KOPT-K1 (cell line): Measurements from ENCODE around the gene STK11IP.

Experiments
- H3K27ac ChIP-seq: fragments of 200-600 bp; sonication (generic); 2 replicates; pipeline ENCODE4 v1.5.1; 2016; ENCODE audit warnings: antibody characterized with exemption, mild to moderate bottlenecking, low read depth, low read length; ENCODE audit not compliant: poor library complexity, severe bottlenecking
- H3K36me3 ChIP-seq: fragments of 200-600 bp; sonication (generic); 2 replicates; pipeline ENCODE4 v1.5.1; 2017; ENCODE audit warnings: antibody characterized with exemption, mild to moderate bottlenecking, low read length, moderate library complexity; ENCODE audit not compliant: insufficient read depth
- H3K9me3 ChIP-seq: fragments of 200-600 bp; sonication (generic); 2 replicates; pipeline ENCODE4 v1.5.1; 2017; ENCODE audit warnings: antibody characterized with exemption, low read length, mild to moderate bottlenecking; ENCODE audit not compliant: insufficient read depth, poor library complexity, severe bottlenecking

STK11IP gene

DNA sequence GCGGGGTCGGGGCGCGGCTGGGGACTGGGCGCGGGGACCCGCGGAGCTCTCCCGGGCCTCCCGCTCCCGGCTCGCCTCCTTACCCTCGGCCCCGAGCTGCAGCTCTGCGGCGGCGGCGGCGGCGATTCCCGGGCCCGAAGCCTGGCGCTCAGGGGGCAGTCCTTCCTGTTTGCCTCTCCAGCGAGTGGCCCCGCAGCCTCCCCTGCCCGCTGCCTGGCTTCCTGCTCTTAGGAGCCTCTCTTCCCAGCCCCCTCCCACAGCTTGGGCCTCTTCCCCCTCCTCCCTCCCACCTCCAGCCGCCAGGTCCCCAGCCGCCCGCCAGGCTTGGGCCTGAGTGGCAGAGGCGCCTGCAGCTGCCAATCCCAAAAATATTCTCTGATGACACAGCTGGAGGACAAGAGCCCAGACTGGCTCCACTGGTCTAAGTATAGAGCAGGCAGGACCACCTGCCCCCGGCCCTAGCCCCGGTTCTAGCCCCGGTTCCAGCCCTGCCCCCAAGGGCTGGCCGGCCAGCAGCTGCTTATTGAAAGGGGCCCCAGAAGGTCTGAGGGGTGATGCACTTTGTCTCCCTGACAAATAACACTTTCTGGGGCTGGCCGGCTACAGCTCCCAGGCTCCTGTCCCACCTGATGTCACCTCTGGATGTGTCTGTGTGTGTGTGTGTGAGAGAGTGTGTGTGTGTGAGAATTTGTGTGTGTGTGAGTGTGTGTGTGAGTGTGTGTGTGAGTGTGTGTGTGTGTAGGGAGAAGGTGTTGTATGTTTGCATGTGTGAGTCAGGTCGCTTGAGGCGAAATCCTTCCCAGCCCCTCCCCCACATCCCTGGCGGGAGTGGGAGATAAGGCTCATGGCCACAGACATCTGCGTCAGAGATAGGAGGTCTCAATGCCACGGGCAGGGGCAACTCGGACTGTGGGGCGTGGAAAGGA lies 26.1 kb upstream of the STK11IP start, which contains the start of gene OBSL1:
OBSL1 (minus strand) TSS at position 229 of the 926 bp plus-strand sequence. CDS start 307 bp downstream, outside the sequence.
- no peak within 1 kb of the TSS for H3K27ac ChIP-seq
- no peaks in the 10 kb centered on the region for H3K36me3 ChIP-seq
- H3K9me3 ChIP-seq = no peaks in the 10 kb centered on the region

DNA sequence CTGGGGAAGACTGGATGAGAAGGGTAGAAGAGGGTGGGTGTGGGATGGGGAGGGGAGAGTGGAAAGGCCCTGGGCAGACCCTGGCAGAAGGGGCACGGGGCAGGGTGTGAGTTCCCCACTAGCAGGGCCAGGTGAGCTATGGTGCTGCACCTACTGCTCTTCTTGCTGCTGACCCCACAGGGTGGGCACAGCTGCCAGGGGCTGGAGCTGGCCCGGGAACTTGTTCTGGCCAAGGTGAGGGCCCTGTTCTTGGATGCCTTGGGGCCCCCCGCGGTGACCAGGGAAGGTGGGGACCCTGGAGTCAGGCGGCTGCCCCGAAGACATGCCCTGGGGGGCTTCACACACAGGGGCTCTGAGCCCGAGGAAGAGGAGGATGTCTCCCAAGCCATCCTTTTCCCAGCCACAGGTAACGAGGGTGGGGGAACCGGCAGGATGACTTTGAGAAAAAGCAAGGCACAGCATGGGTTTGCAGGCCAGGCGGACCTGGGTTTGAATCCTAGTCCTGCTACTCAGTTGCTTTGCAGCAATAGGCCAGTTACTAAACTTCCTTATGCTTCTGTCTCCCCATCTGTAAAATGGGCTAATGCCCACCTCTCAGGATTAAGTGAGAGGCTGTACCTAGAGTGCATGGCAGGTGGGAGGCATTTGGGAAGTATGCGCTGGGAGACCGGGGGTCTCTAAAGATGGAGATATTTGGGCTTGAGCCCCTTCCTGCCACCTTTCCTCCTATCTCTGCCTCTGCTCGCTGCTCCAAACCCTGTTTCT lies 25.2 kb upstream of the STK11IP start, which contains the start of gene INHA:
INHA (plus strand) TSS at position 74 of the 765 bp plus-strand sequence; CDS start at position 139, 65 bp downstream.
- H3K27ac ChIP-seq = no peak within 1 kb of the TSS

DNA sequence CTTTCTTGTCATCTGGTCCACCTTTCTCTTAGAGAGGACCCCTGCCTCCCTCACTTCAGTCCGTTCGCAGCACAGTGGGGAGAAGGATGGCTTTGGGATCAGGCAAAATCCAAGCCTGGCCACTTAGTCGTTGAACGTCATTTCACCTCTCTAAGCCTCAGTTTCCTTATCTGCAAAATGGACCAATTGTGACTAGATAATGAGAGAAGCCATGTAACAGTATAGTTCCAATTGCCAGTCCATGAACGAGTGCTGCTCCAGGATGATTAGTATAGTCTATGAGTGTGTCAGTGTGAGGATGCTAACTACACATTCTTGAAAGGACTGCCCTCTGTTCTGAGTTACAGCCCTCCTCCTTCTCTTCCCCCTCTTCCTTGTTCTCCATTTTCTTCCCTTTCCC lies 24.5 kb upstream of the STK11IP start:
- Histone ChIP-seq H3K27ac (no peak overlapping the region), H3K9me3 (no peaks in the 10 kb centered on the region), H3K36me3 (no peaks in the 10 kb centered on the region)

More for the DNA sequence above, 25.2 kb upstream of the STK11IP start, which contains the start of gene INHA:
- H3K36me3 ChIP-seq = no peaks in the 10 kb centered on the region
- H3K9me3 ChIP-seq = no peaks in the 10 kb centered on the region

DNA sequence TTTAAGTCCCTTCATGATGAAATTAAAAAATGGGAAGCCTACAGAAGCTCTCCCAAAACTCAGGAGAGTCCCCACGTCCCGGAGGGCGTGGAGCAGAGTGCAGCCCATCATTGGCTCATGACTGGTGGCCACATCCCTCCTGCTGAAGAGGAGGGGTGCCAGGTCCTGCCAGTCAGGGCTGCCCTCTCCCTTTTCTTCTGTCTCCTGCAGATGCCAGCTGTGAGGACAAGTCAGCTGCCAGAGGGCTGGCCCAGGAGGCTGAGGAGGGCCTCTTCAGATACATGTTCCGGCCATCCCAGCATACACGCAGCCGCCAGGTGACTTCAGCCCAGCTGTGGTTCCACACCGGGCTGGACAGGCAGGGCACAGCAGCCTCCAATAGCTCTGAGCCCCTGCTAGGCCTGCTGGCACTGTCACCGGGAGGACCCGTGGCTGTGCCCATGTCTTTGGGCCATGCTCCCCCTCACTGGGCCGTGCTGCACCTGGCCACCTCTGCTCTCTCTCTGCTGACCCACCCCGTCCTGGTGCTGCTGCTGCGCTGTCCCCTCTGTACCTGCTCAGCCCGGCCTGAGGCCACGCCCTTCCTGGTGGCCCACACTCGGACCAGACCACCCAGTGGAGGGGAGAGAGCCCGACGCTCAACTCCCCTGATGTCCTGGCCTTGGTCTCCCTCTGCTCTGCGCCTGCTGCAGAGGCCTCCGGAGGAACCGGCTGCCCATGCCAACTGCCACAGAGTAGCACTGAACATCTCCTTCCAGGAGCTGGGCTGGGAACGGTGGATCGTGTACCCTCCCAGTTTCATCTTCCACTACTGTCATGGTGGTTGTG lies 23.0 kb upstream of the STK11IP start:
- no peak overlapping the region for H3K27ac ChIP-seq

DNA sequence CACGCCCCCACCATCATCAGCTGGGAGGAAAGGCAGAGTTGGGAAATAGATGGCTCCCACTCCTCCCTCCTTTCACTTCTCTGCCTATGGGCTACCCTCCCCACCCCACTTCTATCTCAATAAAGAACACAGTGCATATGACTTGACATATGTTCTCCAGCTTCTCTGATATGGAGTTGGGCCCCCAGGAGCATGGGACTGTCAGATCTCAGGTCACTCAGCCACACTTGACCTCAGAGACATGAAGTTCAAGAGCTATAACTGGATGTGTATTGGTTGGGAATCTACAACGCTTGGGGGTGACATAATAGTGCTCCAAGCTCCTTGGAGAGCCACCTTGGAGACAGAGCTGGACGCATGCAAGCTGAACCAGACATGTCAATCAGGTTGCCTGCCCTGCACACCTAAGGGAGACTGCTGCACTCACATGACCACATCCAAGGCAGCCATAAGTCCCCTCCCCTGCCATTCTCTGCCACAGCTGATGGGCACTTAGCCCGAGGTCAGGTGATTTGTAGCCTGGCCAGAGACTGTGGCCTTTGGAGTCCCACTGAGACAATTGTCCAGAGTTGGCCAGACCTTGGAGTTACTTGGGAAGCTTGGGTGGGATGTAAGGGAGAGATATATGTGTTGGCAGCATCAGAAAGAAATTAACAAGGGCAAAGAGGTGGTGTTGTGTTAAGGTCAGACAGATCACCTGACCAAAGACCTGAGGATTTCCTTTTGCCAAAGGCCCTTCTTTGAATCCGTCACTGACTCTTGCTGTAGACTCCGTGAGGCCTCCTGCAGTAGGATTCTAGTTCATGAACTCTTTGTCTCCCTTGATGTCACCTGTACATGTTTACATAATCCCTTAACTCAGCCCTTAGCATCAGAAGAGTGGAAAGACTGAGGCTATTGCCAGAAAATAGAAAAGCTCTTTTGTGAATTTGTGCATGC lies 21.8 kb upstream of the STK11IP start:
- Histone ChIP-seq H3K36me3 (no peaks in the 10 kb centered on the region), H3K27ac (no peak overlapping the region), H3K9me3 (no peaks in the 10 kb centered on the region)

More for the DNA sequence above, 23.0 kb upstream of the STK11IP start:
- Histone ChIP-seq H3K9me3 (no peaks in the 10 kb centered on the region), H3K36me3 (no peaks in the 10 kb centered on the region)

DNA sequence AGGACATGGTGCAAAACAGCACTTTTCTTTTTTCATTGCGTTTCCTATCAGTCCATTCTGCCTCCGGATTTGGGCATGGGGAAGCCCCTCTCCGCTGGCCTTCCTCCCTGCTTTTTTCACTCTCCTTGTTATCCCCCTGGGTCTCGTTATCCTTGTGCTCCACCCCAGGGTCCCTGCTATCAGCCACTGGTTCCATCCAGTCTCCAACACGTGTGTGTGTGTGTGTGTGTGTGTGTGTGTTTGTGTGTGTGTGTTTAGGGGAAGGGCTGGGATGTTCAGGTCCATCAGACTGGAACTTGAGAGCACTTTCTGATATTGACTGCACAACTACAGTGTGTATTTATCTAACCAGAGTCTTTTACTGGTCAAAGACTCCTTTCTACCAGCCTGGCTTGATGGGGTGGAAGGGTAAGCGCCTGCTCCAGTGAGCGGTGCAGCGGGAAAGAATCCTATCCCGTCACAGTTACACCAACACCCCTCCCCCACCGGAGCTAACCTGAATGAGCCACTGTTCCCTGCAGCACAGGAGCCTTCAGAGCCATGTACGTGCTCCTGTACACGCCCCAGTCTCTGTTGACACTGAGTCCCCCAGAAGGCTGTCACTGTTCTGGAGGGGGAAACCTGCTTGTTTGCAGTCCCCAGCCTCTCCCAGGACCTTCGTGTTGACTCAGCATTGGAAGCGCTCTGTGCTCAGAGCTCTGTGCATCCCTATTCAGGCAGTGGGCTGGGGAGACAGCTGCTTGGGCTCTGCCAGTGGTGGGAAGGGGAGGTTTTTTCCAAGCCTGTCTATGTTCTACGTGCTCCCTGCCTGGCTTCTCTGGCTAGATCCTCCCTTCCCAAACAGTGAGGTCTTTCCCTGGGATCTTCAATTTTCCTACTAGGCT lies 20.9 kb upstream of the STK11IP start:
- Histone ChIP-seq H3K9me3 (no peaks in the 10 kb centered on the region), H3K36me3 (no peaks in the 10 kb centered on the region), H3K27ac (no peak overlapping the region)

DNA sequence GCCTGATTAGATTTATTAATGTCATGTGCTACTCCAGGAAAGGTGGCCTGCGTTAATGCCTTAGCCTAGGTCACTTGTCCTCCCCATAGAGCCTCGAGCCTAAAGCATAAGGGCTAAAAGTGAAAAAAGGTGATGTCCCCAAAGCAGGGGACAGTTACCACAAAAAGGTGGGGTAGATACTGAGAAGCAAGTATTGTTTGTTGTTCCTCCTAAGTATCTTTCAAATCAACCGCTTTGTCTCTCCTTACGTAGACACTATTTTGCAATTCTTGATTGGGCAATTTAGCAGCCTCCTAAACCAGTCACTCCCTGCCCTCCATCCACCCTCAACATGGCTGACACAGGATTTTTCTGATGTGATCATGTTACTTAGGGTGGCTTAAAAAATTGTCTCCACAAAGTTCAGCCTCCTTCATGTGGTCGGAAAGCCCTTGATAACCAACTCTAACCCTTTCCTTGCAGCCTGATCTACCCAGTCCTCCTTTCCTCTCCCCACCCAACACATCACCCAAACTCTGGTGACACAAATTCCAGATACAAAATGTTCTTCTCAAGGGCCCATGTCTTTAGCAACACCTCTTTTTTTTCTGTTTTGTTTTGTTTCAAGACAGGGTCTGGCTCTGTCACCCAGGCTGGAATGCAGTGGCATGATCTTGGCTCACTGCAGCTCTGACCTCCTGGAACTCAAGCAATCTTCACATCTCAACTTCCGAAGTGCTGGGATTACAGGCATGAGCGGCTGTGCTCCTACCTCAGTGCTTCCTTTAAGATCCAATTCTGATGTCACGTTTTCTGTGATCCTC lies 18.6 kb upstream of the STK11IP start:
- Histone ChIP-seq H3K36me3 (no peaks in the 10 kb centered on the region), H3K27ac (no peak overlapping the region), H3K9me3 (no peaks in the 10 kb centered on the region)

DNA sequence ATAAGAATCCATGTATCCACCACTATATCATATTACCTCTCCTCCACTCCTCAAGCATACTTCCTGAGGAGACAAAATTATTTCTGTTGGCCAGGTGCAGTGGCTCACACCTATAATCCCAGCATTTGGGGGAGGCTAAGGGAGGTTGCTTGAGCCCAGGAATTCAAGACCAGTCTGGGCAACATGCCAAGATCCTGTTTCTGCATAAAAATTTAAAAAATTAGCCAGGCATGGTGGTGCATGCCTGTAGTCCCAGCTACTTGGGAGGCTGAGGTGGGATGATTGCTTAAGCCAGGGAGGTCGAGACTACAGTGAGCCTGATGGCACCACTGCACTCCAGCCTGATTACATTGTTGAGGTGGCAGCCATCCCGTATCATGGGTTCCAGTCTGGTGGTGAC lies 16.3 kb upstream of the STK11IP start:
- H3K36me3 ChIP-seq = no peaks in the 10 kb centered on the region
- no peak overlapping the region for H3K27ac ChIP-seq
- H3K9me3 ChIP-seq = no peaks in the 10 kb centered on the region

DNA sequence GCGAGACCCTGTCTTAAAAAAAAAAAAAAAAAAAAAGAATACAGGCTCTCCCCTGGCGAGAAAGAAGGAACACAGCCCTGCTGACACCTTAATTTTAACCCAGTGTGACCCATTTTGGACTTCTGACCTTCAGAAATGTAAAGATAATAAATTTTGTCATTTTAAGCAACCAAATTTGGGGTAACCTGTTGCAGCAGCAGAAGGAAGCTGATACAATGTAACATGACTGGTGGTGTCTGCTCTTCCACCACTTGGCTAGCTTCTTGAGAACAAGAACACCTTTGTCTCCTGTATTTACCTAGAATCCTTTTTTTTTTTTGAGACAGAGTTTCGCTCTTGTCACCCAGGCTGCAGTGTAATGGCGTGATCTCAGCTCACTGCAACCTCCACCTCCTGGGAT lies 6.6 kb upstream of the STK11IP start:
- Histone ChIP-seq H3K9me3 (no peaks in the 10 kb centered on the region), H3K36me3 (no peaks in the 10 kb centered on the region), H3K27ac (no peak overlapping the region)

DNA sequence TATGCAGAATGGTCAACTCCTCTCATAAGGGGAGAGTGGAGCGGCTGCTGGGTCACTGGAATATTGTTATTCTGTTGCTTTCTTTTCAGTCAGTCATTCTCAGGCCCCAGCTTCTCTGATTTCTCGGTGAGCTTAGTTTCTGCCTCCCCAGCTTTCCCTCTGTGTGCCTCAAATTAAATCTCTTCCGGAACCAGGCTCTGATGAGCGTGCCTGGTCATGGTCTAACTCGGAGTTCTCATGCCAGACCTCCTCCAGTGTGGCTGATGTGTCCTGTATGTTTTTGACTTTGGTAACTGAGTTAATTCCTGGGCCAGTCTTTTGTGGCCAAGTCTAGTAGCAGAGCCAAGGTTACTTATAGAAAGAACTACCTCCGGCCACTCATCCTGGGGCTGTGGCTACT lies 4.9 kb upstream of the STK11IP start:
- no peaks in the 10 kb centered on the region for H3K9me3 ChIP-seq
- H3K36me3 ChIP-seq = no peaks in the 10 kb centered on the region

DNA sequence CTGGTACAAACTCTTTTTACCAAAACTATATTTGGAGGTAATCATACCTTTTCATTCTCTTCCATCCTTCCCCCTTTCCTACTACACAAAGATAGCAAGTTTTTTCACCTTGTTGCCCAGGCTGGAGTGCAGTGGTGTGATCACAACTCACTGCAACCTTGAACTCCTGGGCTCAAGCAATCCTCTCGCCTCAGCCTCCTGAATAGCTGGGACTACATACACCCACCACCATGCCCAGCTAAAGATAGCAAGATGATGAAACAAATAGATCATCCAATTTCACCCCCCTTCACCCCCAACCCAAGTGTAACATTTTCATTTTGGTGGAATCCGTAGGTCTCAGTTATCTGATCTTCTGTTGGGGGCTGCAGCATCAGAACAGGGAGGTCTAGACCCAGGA lies 4.5 kb upstream of the STK11IP start:
- no peaks in the 10 kb centered on the region for H3K9me3 ChIP-seq
- H3K27ac ChIP-seq = no peak overlapping the region
- H3K36me3 ChIP-seq = no peaks in the 10 kb centered on the region

More for the DNA sequence above, 4.9 kb upstream of the STK11IP start:
- no peak overlapping the region for H3K27ac ChIP-seq

DNA sequence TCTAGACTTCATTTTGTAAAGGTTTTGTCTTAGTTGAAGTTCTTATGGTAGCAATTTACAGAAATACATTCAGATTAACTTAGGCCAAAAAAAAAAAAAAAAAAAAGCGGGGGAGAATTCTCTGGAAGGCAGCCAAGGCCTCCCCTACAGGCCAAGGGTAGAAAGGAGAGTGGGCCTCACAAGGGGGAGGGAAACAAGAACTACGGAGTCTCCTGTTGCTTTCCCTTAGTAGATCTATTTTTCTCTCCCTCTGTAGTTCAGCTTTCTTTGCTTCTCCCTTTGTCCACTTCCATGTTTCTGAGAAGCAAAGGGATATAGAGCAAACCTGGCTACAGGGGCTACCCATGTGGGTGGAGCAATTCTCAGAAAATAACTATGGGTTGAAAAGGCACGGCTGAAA lies 2.4 kb upstream of the STK11IP start:
- no peaks in the 10 kb centered on the region for H3K9me3 ChIP-seq
- H3K27ac ChIP-seq = no peak overlapping the region
- H3K36me3 ChIP-seq = no peaks in the 10 kb centered on the region
